T-helper 2 cell treated with Interferon-gamma antibody and Interleukin-4, amounts not matched to agents 5 μg/mL and 100 μg/mL, for 36 hours (primary cell): Measurements from ENCODE around the gene NCEH1.

ENCODE experiments used
- DNase-seq: peaks from one replicate; pipeline ENCODE4 v3.0.0; 2021; ENCODE audit warnings: low spot score
- H3K27ac Mint-ChIP-seq: one replicate; pipeline ENCODE4 v1.8.0; 2021; ENCODE audit warnings: mild to moderate bottlenecking, mixed read lengths
- H3K27me3 Mint-ChIP-seq: one replicate; pipeline ENCODE4 v1.8.0; 2021; ENCODE audit warnings: low read depth, mixed read lengths
- H3K36me3 Mint-ChIP-seq: one replicate; pipeline ENCODE4 v1.8.0; 2021; ENCODE audit warnings: low read depth, mixed read lengths
- H3K4me1 Mint-ChIP-seq: one replicate; pipeline ENCODE4 v1.8.0; 2021; ENCODE audit warnings: low read depth, mixed read lengths
- H3K4me3 Mint-ChIP-seq: one replicate; pipeline ENCODE4 v1.8.0; 2022; ENCODE audit warnings: mild to moderate bottlenecking, moderate library complexity, mixed read lengths
- H3K9me3 Mint-ChIP-seq: one replicate; pipeline ENCODE4 v1.8.0; 2021; ENCODE audit warnings: mixed read lengths

NCEH1 gene

GRCh38 chr3:172654470-172654869, 56.4 kb downstream of the NCEH1 start:
- DNase-seq: no peak
- Mint-ChIP-seq H3K9me3 (no peaks in the 10 kb centered on the region), H3K4me3 (no peak overlapping the region), H3K27ac (no peak overlapping the region), H3K27me3 (no peaks in the 10 kb centered on the region), H3K36me3 (no peaks in the 10 kb centered on the region), H3K4me1 (no peaks in the 10 kb centered on the region)

DNA sequence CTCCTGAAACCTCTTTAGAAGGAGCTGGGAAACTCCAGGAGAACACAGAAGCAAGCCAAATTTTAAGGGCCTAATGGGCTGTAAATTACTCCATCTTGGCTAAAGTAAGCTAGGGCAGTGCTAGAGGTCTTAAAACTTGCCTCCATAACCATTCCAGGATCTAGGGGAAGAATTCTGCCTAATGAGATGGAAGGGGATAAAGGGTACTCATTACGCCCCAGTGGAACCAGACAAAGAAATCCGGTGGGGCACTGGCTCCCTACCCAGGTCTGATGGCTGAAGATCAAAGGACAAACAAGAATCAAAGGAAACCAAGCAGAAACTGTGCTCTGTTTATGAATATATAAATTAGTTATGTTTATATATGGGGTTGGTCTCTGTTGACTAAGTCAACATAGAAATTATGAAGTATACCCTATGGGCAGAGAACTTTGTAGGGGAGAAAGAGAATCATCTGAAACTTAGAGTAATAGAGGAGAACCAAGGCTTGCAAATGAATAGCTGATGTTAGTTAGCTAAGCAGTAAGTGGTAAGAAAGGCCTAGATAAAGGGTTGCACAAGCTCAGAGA, 57.8 kb downstream of the NCEH1 start:
- no peaks in the 10 kb centered on the region for H3K4me1 Mint-ChIP-seq
- H3K27ac Mint-ChIP-seq: no peak overlapping the region
- H3K27me3 Mint-ChIP-seq: no peaks in the 10 kb centered on the region
- DNase-seq: no peak
- H3K9me3 Mint-ChIP-seq: no peaks in the 10 kb centered on the region
- H3K36me3 Mint-ChIP-seq: no peaks in the 10 kb centered on the region
- no peak overlapping the region for H3K4me3 Mint-ChIP-seq

DNA sequence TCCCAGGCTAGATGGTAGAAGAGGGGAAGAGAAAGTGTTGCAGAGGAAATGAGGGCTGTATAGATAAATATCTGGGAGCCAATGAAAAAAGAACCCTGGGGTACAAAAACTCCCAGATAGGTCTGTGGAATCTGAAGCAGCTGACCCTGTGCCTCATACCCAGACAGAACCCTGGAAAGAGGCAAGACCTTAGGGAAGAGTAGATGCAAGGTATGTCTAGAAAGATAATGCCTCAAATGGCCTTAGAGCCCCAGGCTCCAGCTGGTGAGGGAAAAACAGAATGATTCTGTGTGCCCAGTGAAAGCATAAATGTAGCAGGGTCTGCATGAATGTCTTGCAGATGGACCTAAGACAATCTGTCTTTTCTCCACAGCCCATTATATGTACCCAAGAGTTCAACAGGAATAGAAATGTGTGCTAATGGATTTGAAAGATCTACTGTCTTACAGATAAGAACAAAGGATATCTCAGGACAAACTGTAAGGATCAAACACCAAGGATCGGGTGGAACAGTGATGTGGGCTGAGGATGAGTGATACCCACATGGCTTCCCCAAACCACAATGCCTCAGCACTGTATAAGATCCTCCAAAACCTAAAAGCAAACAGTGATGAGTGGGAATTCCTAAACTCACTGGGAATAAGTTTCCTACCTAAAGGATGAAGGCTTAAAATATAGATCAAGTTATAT, 58.8 kb downstream of the NCEH1 start:
- H3K27me3 Mint-ChIP-seq: no peaks in the 10 kb centered on the region
- no peaks in the 10 kb centered on the region for H3K36me3 Mint-ChIP-seq
- no peak overlapping the region for H3K4me3 Mint-ChIP-seq
- no peaks in the 10 kb centered on the region for H3K4me1 Mint-ChIP-seq
- no peak for DNase-seq
- no peaks in the 10 kb centered on the region for H3K9me3 Mint-ChIP-seq
- no peak overlapping the region for H3K27ac Mint-ChIP-seq

DNA sequence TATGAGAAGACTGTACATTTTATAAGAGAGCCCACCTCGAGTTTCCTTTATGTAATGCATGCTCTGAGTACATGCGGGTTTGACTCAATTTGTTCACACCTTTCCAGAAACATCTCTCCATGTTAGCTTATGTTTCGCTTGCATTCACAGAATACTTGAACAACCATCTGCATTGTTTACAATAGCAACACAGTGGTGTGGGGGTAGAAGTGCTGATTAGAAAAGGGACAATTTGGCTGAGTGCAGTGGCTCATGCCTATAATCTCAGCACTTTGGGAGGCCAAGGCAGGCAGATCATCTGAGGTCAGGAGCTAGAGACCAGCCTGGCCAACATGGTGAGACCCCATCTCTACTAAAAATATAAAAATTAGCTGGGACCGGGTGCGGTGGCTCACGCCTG, 60.9 kb downstream of the NCEH1 start:
- no peak for DNase-seq
- Mint-ChIP-seq H3K27ac (no peak overlapping the region), H3K27me3 (no peaks in the 10 kb centered on the region), H3K9me3 (no peaks in the 10 kb centered on the region), H3K36me3 (no peaks in the 10 kb centered on the region), H3K4me1 (no peaks in the 10 kb centered on the region), H3K4me3 (no peak overlapping the region)

DNA sequence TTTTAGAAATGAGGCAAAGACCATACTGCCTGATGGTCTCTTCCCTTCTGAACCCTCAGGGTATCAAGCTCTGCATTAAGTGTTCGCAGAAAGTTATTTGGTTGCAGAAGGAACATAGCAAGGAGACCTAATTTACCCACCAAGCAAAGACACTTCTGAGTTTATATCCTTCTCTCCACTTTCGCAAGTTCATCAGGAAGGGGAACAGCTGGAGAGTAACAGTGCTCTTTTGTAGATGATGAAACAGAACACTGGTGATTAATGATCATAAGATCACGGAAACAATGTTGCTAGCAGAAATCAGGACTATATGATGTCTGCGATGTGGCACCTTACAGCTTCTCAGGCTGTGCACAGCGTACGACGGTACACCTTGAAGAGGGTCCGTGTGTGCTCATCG, 62.1 kb downstream of the NCEH1 start:
- Mint-ChIP-seq H3K27ac (no peak overlapping the region), H3K4me3 (no peak overlapping the region), H3K27me3 (no peaks in the 10 kb centered on the region), H3K36me3 (no peaks in the 10 kb centered on the region), H3K9me3 (no peaks in the 10 kb centered on the region), H3K4me1 (no peaks in the 10 kb centered on the region)
- DNase-seq: no peak

GRCh38 chr3:172647823-172648222, 63.0 kb downstream of the NCEH1 start:
- no peak overlapping the region for H3K4me3 Mint-ChIP-seq
- no peak overlapping the region for H3K27ac Mint-ChIP-seq
- no peak for DNase-seq
- H3K36me3 Mint-ChIP-seq: no peaks in the 10 kb centered on the region
- no peaks in the 10 kb centered on the region for H3K9me3 Mint-ChIP-seq
- H3K27me3 Mint-ChIP-seq: no peaks in the 10 kb centered on the region
- H3K4me1 Mint-ChIP-seq: no peaks in the 10 kb centered on the region

DNA sequence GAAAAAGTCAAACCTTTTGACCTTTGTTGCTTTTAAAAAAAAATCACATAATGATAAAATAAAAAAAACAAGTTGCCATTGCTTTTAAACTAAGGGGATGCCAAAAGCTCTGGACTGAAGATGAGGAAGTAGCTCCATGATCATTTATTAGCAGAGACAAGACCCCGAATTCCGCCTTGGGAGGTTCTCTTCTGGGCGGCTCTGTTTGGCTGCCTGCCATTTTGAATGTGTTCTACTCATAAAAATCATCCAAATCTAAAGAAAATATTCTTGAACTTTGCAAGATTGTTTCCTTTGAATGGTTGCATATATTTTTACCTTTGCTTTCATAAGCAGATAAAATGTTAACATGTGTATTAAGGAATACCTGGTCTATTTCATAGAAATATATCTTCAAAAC, 63.8 kb downstream of the NCEH1 start:
- DNase-seq: no peak
- no peaks in the 10 kb centered on the region for H3K27me3 Mint-ChIP-seq
- H3K9me3 Mint-ChIP-seq: no peaks in the 10 kb centered on the region
- H3K27ac Mint-ChIP-seq: no peak overlapping the region
- H3K36me3 Mint-ChIP-seq: no peaks in the 10 kb centered on the region
- H3K4me1 Mint-ChIP-seq: no peaks in the 10 kb centered on the region
- H3K4me3 Mint-ChIP-seq: no peak overlapping the region

DNA sequence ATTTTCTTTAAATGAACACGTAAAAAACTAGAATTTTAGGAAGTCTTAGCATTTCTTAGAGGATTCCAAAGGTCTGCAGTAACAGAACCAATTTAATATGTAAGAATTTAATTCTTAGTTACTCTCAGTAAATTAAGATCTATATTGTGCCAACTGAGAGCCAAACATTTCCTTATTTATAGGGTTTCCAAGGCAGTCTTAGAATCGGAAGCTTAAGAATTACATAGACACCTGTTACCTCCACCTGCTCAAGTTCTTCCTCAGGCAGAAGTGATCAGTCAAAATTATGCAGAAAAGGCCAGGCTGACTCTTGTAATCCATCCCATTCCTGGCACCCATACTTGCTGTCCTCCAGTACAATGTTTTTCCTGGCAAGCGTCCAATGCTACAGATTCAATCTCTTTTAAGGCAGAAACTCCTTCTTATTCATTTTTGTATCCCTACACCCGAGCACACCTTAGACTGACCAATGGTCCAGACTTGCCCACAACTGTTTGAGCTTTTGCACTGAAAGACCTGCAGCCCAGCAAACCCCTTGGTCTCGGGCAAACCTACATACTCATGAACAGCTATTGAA, 64.3 kb downstream of the NCEH1 start:
- no peak overlapping the region for H3K4me3 Mint-ChIP-seq
- no peaks in the 10 kb centered on the region for H3K9me3 Mint-ChIP-seq
- no peak for DNase-seq
- no peaks in the 10 kb centered on the region for H3K4me1 Mint-ChIP-seq
- H3K27ac Mint-ChIP-seq: no peak overlapping the region
- no peaks in the 10 kb centered on the region for H3K36me3 Mint-ChIP-seq
- no peaks in the 10 kb centered on the region for H3K27me3 Mint-ChIP-seq

DNA sequence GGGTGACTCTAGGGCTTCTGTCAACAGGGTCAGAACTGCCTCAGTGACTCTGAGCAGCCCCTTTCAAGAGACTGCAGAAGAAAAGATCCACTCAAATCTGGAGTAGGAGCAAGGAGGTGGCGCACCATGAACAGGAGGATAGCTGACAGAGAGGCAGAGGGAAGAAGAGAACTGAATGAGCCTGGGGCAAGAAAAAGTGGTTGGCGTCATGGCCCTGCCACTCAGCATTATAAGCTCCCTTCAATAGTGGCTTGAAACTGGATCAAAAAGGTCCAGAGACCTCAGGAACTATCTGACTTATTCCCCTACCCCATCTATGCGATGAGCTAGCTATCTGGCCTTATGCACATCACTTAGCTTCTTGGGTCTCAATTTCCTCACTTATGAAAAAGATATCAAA, 66.6 kb downstream of the NCEH1 start:
- no peak overlapping the region for H3K4me3 Mint-ChIP-seq
- no peak for DNase-seq
- H3K36me3 Mint-ChIP-seq: no peaks in the 10 kb centered on the region
- no peak overlapping the region for H3K27ac Mint-ChIP-seq
- no peaks in the 10 kb centered on the region for H3K27me3 Mint-ChIP-seq
- no peaks in the 10 kb centered on the region for H3K9me3 Mint-ChIP-seq
- no peaks in the 10 kb centered on the region for H3K4me1 Mint-ChIP-seq

GRCh38 chr3:172643506-172644179, 67.2 kb downstream of the NCEH1 start:
- no peak overlapping the region for H3K27ac Mint-ChIP-seq
- no peaks in the 10 kb centered on the region for H3K4me1 Mint-ChIP-seq
- no peaks in the 10 kb centered on the region for H3K36me3 Mint-ChIP-seq

GRCh38 chr3:172641291-172641690, 69.6 kb downstream of the NCEH1 start:
- Mint-ChIP-seq H3K27me3 (no peaks in the 10 kb centered on the region), H3K27ac (no peak overlapping the region), H3K9me3 (no peaks in the 10 kb centered on the region), H3K36me3 (peaks cover 2% of the 10 kb centered on the region), H3K4me3 (no peak overlapping the region), H3K4me1 (no peaks in the 10 kb centered on the region)
- DNase-seq: no peak

More at GRCh38 chr3:172643506-172644179, 67.2 kb downstream of the NCEH1 start:
- no peak for DNase-seq
- Mint-ChIP-seq H3K9me3 (no peaks in the 10 kb centered on the region), H3K27me3 (no peaks in the 10 kb centered on the region), H3K4me3 (no peak overlapping the region)

GRCh38 chr3:172640751-172641150, 70.1 kb downstream of the NCEH1 start:
- Mint-ChIP-seq H3K27me3 (no peaks in the 10 kb centered on the region), H3K4me3 (no peak overlapping the region), H3K9me3 (no peaks in the 10 kb centered on the region), H3K36me3 (peaks cover 3% of the 10 kb centered on the region), H3K4me1 (peaks cover 2% of the 10 kb centered on the region), H3K27ac (no peak overlapping the region)
- DNase-seq: no peak

- H3K27me3 Mint-ChIP-seq: no peaks in the 10 kb centered on the region
- H3K27ac Mint-ChIP-seq: no peak overlapping the region
- no peak overlapping the region for H3K4me3 Mint-ChIP-seq
- no peaks in the 10 kb centered on the region for H3K9me3 Mint-ChIP-seq
- H3K4me1 Mint-ChIP-seq: peaks cover 8% of the 10 kb centered on the region
- DNase-seq: no peak
- H3K36me3 Mint-ChIP-seq: peaks cover 9% of the 10 kb centered on the region
Measured at GRCh38 chr3:172635588-172635987, 75.3 kb downstream of the NCEH1 start.

GRCh38 chr3:172634948-172635347, 75.9 kb downstream of the NCEH1 start:
- H3K27me3 Mint-ChIP-seq: no peaks in the 10 kb centered on the region
- DNase-seq: no peak
- no peak overlapping the region for H3K27ac Mint-ChIP-seq
- peaks cover 9% of the 10 kb centered on the region for H3K36me3 Mint-ChIP-seq
- no peak overlapping the region for H3K4me3 Mint-ChIP-seq
- H3K4me1 Mint-ChIP-seq: peaks cover 8% of the 10 kb centered on the region
- no peaks in the 10 kb centered on the region for H3K9me3 Mint-ChIP-seq
